HG03457 (cell line): Measurements from ENCODE around the gene EEPD1.
"Not testable (repeated sequence)": the region's sequence is repeated elsewhere in the genome, so short reads cannot be mapped to it uniquely, and the experiment has no call there.

Experiments used
- ATAC-seq: cut with Tn5 transposase; IDR thresholded peaks from one replicate; pipeline ENCODE4 v1.9.1; 2021; ENCODE audit warnings: moderate number of reproducible peaks; ENCODE audit not compliant: unreplicated experiment

EEPD1 gene

DNA sequence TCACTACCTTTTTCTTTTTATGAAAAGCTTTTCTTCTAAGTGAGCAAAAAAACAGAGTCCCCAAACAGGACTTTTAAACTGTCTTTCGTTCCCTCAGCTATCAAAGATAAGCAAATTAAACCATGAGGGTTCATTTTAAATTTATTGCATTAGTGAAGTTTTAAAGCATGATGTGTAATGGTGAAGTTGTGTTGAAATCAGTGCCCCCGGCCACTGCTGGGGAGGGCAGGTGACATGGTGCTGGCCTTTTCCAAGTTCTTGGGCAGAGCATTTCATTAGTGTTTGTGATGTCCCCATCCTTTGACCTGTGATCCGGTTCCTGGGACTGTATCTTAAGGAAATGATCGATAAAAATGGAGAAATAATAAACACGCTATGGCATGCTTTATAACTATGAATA lies 96.0 kb downstream of the EEPD1 start:
- ATAC-seq: no peak

DNA sequence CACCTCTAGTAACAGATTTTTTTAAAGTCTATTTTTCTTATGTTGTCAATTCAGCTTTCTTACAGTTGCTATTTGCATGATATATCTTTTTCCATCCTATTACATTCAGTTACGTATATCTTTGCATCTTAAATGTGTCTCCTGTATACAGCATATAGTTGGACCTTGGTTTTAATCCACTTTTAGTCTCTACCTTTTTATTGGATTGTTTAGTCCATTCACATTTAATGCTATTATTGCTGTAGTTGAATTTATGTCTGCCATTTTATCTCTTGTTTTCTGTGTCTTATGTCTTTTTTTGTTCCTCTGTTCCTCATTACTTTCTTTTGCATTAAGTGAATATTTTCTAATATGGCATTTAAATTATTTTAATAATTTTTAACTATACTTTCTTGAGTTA lies 100.6 kb downstream of the EEPD1 start:
- ATAC-seq: no peak

DNA sequence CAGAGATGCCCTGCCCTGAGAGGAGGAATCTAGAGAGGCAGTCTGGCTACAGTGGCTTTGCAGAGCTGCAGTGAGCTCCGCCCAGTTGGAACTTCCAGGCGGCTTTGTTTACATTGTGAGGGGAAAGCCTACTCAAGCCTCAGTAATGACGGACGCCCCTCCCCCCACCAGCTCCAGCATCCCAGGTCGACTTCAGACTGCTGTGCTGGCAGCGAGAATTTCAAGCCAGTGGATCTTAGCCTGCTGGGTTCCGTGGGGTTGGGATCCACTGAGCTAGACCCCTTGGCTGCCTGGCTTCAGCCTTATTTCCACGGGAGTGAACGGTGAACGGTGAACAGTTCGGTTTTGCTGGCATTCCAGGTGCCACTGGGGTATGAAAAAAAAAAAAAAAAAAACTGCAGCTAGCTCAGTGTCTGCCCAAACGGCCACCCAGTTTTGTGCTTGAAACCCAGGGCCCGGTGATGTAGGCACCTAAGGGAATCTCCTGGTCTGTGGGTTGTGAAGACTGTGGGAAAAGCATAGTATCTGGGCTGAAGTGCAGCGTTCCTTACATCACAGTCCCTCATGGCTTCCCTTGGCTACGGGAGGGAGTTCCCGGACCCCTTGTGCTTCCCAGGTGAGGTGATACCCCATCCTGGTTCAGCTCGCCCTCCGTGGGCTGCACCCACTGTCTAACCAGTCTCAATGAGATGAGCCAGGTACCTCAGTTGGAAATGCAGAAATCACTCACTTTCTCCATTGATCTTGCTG lies 105.6 kb downstream of the EEPD1 start:
- ATAC-seq: not testable (repeated sequence)

DNA sequence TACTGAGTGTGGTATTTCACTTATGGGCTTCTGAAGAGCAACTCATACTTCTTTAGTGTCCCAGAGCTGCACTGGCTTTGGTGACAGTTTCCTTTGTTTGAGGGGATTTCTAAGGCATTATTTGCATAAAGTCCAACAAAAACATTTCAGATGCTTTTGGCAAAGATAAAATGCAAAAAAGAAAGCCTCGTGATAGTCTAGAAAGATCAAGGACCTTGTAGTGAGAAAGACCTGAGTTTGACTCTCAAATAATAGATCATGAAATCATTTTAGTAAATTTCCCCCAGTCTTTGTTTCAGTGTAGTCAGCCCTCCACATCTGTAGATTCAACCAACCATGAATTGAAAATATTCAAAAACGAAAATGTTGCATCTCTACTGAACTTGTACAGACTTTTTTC lies 107.4 kb downstream of the EEPD1 start:
- no peak for ATAC-seq

DNA sequence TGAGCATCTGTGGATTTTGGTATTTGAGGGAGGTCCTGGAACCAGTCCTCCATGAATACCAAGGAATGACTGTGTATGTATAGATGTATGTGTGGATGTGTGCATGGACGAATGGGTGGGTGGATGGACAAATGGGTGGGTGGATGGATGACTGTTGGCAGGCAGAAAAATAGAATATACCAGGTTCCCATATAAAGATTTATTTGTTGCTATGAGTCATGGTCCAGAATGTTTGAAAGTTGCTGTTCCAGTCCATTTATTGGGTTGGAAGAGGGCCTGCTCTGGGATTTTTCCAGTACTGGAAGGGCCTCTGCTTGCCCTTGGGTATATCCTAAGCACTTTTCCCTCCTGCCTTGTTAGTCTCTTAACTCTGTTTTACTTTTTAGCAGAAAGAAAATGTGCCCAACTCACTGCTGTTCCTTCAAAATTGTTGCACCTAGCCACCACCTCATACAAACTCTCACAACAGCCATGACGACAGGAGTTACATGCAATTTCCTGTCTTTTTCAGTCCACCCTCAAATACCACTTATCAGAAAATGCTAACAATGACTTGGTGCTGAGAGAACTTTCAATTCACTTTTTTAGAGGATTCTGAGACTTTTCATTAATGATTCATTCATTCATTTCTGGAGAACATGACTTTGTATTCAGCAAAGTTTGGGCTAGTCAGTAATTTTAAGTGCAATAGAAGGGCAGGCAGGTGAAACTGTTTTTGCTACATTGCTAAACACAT lies 108.1 kb downstream of the EEPD1 start:
- ATAC-seq: peak; percentile 53

DNA sequence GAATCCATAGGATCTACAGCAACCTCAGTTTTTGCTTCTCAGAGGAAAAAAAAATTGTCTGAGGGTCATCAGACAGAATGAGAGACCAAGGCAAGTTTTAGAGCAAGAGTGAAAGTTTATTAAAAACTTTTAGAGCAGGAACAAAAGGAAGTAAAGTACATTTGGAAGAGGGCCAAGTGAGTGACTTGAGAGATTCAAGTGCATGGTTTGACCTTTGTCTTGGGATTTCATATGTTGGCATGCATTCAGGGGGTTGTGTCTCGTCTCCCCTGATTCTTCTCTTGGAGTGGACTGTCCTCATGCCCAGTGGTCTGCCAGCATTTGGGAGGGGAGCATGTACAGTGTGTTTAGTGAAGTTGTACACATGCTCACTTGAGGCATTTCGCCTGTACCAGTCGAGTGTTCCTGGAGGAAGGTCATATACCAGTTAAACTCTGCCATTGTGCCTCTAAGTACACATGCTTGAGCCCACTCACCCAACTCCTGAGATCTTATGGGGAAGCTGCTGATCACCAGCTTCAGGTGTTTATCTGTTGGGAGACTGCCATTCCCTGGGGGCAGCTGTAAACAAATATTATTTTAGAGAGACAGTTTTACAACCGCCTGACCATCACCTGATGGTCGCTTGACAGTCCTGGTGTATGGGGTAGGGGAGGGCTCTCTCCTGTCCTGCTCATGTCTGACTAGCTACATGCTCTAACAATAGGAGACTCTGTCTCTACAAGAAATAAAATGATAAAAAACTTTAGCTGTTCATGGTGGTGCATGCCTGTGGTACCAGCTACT lies 109.4 kb downstream of the EEPD1 start:
- no peak for ATAC-seq

DNA sequence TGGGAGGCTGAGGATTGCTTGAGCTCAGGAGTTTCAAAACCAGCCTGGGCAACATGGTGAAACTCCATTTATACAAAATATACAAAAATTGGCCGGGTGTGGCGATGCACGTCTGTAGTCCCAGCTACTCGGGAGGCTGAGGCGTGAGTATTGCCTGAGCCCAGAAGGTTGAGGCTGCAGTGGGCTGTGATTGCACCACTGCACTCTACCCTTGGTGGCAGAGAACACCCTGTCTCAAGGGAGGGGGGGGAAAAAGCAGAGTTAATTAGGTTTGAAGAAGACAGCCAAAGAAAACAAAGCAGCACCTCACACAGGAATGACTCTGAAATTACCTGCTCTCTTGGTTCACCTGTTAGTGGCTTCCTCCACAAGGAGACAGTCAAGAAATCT lies 110.0 kb downstream of the EEPD1 start:
- ATAC-seq: no peak

DNA sequence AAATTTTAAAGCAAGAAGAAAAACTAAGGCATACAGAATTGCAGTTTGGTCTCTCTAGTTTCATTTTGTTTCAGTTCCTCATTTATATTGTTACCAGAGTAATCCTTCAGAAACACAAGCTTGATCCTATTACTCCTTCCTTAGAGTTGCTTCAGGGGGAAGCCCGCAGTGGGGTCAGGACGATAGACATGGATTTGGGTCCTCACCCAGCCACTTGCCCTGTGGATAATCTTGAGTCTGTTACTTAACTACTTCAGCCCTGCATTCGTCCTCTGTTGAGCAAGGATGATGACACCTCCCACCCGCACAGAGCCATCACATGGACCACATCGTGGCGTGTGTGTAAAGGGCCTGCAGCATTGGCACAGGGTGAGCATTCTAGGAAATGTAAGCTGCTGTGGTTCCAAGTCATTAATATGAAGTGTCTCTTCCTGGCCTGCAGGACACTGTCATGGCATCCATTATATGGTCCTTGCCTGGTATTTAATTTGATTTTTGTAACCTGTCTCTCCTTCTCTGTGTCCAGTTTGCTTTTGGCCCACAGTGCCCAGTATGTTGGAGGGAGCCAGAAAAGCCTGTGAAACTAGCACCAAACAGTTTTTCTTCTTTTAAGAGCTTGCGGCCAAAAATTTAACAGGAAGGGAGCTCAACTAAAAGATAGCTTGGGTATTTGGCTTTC lies 111.2 kb downstream of the EEPD1 start:
- no peak for ATAC-seq

DNA sequence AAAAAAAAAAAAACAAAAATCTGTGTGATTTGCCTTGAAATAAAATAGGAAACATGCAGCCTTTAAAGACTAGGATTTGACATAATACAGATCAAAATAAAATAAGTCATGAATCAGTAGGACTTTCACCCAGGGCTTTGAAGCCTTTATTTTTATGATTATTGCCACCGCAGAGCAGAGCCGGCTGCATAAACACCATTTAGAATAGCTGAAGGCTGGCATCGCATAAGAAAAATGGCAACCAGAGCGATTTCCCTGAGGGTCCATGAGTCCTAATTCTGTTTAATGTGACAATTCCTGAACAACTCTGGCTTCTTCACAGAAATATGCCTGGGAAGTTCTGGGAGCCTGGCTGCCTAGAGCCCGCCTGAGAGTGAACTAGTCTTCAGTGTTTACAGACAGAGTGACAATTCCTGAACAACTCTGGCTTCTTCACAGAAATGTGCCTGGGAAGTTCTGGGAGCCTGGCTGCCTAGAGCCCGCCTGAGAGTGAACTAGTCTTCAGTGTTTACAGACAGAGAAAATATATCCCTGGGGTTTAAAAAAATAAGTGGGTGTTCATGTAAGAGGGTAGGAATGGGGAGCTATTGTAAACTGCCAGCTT lies 112.0 kb downstream of the EEPD1 start:
- ATAC-seq: no peak

DNA sequence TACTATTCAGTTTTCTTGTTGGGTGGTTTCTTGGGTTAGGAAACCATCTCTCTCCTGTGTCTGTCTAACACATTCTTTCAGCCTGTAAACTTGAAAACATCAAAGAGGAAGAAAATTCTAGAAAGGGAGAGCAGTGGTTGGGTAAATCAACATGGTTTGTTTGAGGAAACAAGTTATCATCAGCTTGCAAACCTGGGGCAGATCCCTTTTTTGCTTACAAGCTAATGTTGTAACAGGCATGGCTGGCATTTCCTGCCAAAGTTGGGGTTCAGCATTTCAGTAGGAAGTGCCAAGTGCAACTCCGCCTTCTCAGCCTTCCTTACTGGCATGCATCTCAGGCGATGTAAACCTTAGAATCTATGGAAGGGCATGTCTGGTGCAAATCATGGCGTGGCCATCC lies 112.6 kb downstream of the EEPD1 start:
- ATAC-seq: no peak

DNA sequence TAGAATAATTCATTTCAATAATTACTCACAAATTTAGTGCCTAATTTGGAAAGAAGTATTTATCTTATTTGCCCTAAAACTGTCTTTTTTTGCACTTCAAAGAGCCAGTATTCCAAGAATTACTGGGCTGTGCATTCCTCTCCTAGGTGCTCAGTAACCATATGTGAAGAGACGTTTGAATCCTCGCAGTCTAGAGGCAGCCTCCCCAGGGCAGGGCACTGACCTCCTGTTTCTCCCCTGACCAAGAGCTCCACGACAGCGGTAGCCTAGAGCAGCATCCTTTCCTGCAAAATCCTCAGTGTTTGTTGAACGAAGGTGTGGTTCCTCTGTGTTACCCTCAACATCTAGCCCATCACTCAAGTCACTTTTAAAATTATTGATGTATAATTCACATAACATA lies 113.1 kb downstream of the EEPD1 start:
- ATAC-seq: no peak

DNA sequence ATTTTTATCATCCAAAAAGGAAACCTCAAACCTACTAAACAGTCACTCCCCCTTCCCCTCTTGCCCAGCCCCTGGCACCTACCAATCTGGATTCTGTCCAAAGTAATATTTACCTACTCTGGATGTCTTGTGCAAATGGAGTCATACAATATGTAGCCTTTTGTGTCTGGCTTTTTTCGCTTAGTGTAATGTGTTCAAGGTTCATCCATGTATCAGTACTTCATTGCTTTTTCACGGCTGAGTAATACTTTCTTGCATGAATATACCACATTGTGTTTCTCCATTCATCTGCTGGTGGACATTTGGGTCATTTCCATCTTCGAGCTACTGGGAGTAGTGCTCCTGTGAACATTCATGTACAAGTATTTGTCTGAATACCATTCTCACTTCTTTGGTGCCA lies 113.6 kb downstream of the EEPD1 start:
- no peak for ATAC-seq

DNA sequence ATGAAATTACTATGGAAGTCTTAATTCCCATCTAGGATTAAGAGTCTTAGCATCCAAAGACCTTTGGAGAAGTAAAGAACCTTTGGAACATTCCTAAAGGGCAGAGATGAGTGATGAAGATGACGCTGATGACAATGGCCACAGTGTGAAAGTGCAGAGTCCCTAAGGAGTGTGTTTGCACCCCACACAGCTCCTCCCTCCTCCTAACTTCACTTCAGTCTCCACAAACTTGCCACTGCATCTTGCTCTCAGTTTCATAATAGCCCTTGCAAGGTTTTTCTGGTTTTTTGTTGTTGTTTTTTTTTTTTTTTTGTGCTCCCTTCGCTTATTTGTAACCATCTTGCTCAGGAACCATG lies 119.1 kb downstream of the EEPD1 start:
- ATAC-seq: no peak

DNA sequence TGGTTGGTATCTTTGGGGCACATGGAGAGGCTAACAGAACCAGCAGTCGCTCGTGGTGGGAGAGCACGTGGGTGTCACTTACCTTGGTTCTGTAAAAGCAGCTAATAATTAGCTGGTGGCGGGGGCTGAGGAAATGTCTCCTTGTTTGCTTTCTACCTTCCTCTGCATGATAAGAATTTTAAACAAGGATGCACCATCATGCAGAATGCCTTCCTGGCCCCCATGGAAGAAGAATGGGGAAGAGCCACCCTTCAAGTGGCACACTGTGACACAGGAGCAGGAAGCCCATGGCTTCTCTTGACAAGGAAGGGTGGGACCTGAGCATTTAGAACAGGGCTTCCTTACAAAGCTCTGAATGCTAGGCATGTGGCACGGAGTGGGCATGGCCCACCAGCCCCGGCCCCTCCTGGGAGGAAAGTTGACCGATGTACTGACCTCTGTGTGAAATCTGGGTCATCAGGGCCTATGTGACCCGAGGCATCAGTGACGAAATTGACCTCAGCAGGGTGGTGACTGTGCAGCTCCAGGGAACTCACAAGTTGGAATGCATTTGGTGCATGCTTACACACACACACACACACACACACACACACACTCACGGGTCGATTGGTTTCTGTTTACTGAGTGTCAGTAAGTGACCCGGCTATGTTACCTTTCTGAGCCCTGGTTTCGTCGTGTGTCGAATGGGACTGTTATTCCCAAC lies 119.7 kb downstream of the EEPD1 start:
- ATAC-seq: no peak

DNA sequence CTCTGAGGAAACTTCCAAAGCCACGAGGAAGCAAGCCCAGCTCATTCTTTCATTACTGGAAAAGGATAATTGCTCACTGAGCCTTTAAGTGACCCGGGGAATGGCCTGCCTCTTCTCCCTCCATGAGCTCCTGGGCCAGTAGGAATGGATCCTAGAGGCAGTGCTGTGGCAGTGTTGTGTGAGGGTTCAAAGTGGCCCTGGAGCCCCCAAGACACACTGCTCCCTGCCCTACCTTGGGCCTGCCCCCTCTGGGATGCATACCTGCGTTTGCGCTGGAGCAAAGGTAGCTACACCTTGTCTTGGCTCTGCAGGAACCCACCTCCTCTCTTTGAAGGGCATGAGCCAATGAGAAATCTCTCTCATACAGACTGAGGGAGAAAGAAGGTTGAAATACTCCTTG lies 120.8 kb downstream of the EEPD1 start:
- ATAC-seq: no peak

DNA sequence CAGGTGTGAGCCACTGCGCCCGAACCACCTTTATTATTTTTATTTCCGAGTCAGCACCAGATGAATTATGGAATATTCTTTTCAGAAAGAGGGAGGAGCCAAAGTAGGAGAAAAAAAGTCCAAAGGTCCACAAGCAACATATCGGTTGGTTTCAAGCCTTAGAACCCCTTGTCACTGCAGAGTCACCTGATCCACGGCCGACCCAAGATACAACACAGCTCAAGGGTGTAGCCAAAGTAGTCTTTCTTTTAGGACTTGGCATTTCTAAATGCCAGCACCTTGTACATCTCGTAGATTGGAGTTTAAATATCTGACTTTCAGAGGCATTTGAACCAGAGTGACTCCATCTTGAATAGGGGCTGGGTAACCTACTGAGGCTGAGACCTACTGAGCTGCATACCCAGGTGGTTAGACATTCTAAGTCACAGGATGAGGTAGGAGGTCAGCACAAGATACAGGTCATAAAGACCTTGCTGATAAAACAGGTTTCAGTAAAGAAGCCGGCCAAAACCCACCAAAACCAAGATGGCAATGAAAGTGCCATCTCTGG lies 122.8 kb downstream of the EEPD1 start:
- ATAC-seq: no peak

DNA sequence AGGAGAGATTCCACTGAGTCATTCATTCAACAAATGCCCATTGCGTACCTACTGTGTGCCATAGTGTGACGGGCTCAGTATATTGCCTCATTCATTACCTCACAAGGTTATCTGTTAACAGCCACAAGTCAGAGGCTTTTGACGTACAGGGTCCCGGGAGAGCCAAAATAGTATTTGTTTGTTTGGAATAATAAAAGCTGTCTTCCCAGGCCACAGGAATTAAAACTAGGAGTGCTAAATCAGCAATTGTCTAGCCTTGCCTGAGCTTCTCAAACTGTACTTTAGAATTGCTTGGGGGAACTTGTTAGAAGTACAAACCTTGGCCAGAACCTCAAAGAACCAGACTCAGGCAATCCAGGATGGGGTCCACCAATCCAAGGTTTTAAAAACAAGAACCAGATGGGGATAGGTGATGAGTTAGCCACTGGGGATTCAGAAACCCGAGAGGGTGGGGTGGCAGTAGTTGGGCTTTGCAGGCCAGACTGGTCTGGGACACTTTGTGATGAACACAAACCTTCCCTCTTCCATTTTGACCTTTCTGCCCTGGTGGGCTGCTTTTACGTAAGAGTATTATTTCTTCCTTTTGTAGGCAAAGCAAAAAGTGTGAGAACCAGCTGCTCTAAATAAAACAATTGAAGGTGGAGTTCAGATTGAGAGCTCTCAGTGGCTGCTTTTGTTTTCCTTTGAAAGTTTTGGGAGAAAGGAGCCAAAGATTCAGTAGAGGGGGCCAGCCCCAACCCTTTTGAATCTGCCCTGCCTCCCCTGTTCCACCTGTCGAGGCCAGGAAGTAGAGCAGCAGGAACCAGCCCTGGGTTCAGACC lies 123.6 kb downstream of the EEPD1 start:
- ATAC-seq: no peak

DNA sequence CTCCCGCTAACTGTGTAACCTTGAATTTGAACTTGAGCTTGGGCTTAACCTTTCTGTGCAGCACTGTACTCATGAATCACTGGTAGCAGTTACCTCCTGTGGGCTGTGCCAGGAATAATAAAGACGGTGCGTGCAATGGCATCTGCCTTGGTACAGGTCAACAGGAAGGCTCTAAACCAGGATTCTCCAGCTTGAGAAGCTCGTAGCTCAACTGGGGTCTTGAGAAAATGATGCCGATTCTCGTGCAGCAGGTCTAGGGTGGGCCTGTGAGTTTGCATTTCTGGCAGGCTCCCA lies 124.1 kb downstream of the EEPD1 start:
- ATAC-seq: no peak

DNA sequence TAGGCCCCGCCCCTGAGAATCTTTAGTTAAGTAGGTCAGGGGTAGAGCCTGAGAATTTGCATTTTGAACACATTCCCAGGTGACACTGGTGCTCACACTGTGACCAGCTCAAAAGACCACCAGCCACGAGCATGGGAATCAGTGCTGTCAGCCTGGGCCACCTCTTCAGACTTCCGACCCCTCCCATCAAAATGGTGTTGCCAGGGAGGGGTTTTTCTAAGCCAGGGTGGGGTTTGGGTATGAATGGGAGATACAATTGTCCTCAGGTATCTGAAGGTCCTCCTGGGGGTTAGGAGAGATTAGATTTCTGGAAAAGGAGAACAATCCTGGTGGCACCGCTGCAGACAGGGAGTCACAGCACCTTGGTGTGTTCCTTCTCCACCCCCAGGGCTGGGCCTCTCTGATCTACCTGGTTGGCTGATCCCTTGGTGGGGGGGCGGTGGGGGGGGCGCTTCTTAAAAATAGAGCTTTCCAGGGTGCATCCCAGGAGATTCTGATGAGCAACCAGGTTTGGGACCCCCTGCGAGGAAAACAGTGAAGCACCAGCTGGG lies 125.1 kb downstream of the EEPD1 start:
- ATAC-seq: no peak
